OCI-LY1 (cell line): Measurements from ENCODE around the gene DDX24.
A peak's percentile ranks its signal among the peaks of the same experiment; 100 is the strongest.

Source experiments
- H2AFZ ChIP-seq: fragments of 200-600 bp; sonication (generic), shearing (Covaris generic); 2 replicates; pipeline ENCODE4 v1.6.0; 2014; ENCODE audit warnings: antibody characterized with exemption, mild to moderate bottlenecking, low read length
- H3F3A ChIP-seq: fragments of 200-600 bp; sonication (generic), shearing (Covaris generic); 2 replicates; pipeline ENCODE4 v1.6.0; 2014; ENCODE audit warnings: mild to moderate bottlenecking, antibody characterized with exemption, low read length, moderate library complexity; ENCODE audit not compliant: insufficient read depth
- H3K27ac ChIP-seq: fragments of 200-600 bp; sonication (generic); 2 replicates; pipeline ENCODE4 v1.5.1; 2014; ENCODE audit warnings: low read length, mixed run types, mild to moderate bottlenecking, low read depth; ENCODE audit not compliant: poor library complexity, severe bottlenecking
- H3K27me3 ChIP-seq: fragments of 200-600 bp; sonication (generic); 2 replicates; pipeline ENCODE4 v1.6.0; 2014; ENCODE audit warnings: antibody characterized with exemption, mild to moderate bottlenecking, low read length, moderate library complexity; ENCODE audit not compliant: insufficient read depth
- H3K36me3 ChIP-seq: fragments of 200-600 bp; sonication (generic); 2 replicates; pipeline ENCODE4 v1.6.1; 2014; ENCODE audit warnings: mild to moderate bottlenecking, antibody characterized with exemption, low read length, moderate library complexity, mixed read lengths; ENCODE audit not compliant: insufficient read depth
- H3K4me1 ChIP-seq: fragments of 200-600 bp; sonication (generic); 2 replicates; pipeline ENCODE4 v1.5.1; 2014; ENCODE audit warnings: mild to moderate bottlenecking, low read length, moderate library complexity; ENCODE audit not compliant: insufficient read depth, severe bottlenecking
- H3K4me2 ChIP-seq: fragments of 200-600 bp; sonication (generic), shearing (Covaris generic); 2 replicates; pipeline ENCODE4 v1.6.1; 2014; ENCODE audit warnings: low read length
- H3K4me3 ChIP-seq: fragments of 200-600 bp; sonication (generic); 2 replicates; pipeline ENCODE4 v1.5.1; 2014; ENCODE audit warnings: low read length, low read depth, mild to moderate bottlenecking, mixed read lengths; ENCODE audit not compliant: poor library complexity, severe bottlenecking
- H3K79me2 ChIP-seq: fragments of 200-600 bp; shearing (Covaris generic); 2 replicates; pipeline ENCODE4 v1.6.1; 2016; ENCODE audit warnings: mixed run types, low read length, mixed read lengths; ENCODE audit not compliant: insufficient read depth
- H3K9ac ChIP-seq: fragments of 200-600 bp; sonication (generic), shearing (Covaris generic); 2 replicates; pipeline ENCODE4 v1.6.1; 2014; ENCODE audit warnings: mild to moderate bottlenecking, low read length, mixed read lengths
- H3K9me2 ChIP-seq: fragments of 200-600 bp; sonication (generic), shearing (Covaris generic); 2 replicates; pipeline ENCODE4 v1.6.1; 2014; ENCODE audit warnings: low read depth, mild to moderate bottlenecking, low read length, mixed read lengths
- H3K9me3 ChIP-seq: fragments of 200-600 bp; shearing (Covaris generic); 2 replicates; pipeline ENCODE4 v1.6.1; 2014; ENCODE audit warnings: low read length, mixed read lengths
- H4K20me1 ChIP-seq: fragments of 200-600 bp; sonication (generic), shearing (Covaris generic); 2 replicates; pipeline ENCODE4 v1.6.0; 2016; ENCODE audit warnings: mild to moderate bottlenecking, low read length; ENCODE audit not compliant: insufficient read depth
- CTCF ChIP-seq: fragments of 200-600 bp; sonication (generic), shearing (Covaris generic); IDR thresholded peaks from 2 replicates; pipeline ENCODE4 v1.5.1; 2017; ENCODE audit warnings: mild to moderate bottlenecking, antibody characterized with exemption, low read length, moderate library complexity, mixed read lengths
- EZH2 ChIP-seq: fragments of 200-600 bp; sonication (generic), shearing (Covaris generic); IDR thresholded peaks from 2 replicates; pipeline ENCODE4 v1.8.0; 2017; ENCODE audit warnings: borderline replicate concordance, mixed run types, mild to moderate bottlenecking, antibody characterized with exemption, low read length, moderate library complexity, mixed read lengths

The DDX24 gene

GRCh38 chr14:94080621-94081385 is at the start of gene DDX24, which contains the start of gene IFI27L1:
Gene DDX24, minus strand, starts transcription at chr14:94081202. Its CDS starts 1,460 bp downstream, at chr14:94079742.
Gene IFI27L1, plus strand, starts transcription at chr14:94081310. Its CDS starts 15,628 bp downstream, at chr14:94096938.
- Histone ChIP-seq H3K9me3 (0 out of 2 replicates have a peak, but pooled peaks cover 7% of the 10 kb centered on the region), H3K27me3 (no peaks in the 10 kb centered on the region), H3K9me2 (no peaks in the 10 kb centered on the region), H3K4me3 (peak within 1 kb of the TSS; percentile 98), H4K20me1 (no peaks in the 10 kb centered on the region), H3K27ac (peak within 1 kb of the TSS; percentile 51), H3K36me3 (peaks cover 45% of the 10 kb centered on the region), H3K9ac (peak within 1 kb of the TSS; percentile 97), H3K4me1 (peaks cover 44% of the 10 kb centered on the region), H2AFZ (peak within 1 kb of the TSS; percentile 92), H3K4me2 (peak within 1 kb of the TSS; percentile 95), H3F3A (no peaks in the 10 kb centered on the region), H3K79me2 (peaks cover 51% of the 10 kb centered on the region)
- TF ChIP-seq CTCF, result no peak
- no peak for TF ChIP-seq EZH2

GRCh38 chr14:94129758-94130414 is 48.9 kb upstream of the DDX24 start:
- Histone ChIP-seq H3K36me3 (no peaks in the 10 kb centered on the region), H3K9me3 (no peaks in the 10 kb centered on the region), H4K20me1 (no peaks in the 10 kb centered on the region), H3K4me1 (peaks cover 13% of the 10 kb centered on the region), H3K4me2 (peak overlapping the region; percentile 73), H3K9me2 (no peaks in the 10 kb centered on the region), H3K9ac (peak overlapping the region; percentile 28; the same call in 1 of the 2 replicates), H3K27me3 (no peaks in the 10 kb centered on the region; the same call in 1 of the 2 replicates), H3K4me3 (peak overlapping the region; percentile 60), H3K27ac (no peak overlapping the region), H2AFZ (peak overlapping the region; percentile 65; the same call in 1 of the 2 replicates), H3K79me2 (no peaks in the 10 kb centered on the region), H3F3A (no peaks in the 10 kb centered on the region)
- TF ChIP-seq EZH2 (no peak), CTCF (no peak)

GRCh38 chr14:94129111-94129757 is 48.2 kb upstream of the DDX24 start, which contains the start of gene IFI27L2:
Gene IFI27L2, minus strand, starts transcription at chr14:94129604. Its CDS starts 40 bp downstream, at chr14:94129564.
- H3F3A ChIP-seq, result no peaks in the 10 kb centered on the region
- TF ChIP-seq EZH2, result no peak
- TF ChIP-seq CTCF, result no peak
- H3K4me2 ChIP-seq, result peak within 1 kb of the TSS; percentile 73
- H4K20me1 ChIP-seq, result no peaks in the 10 kb centered on the region
- no peaks in the 10 kb centered on the region for H3K9me3 ChIP-seq
- H3K9ac ChIP-seq, result peak within 1 kb of the TSS; percentile 28; the same call in 1 of the 2 replicates
- peak within 1 kb of the TSS; percentile 60 for H3K4me3 ChIP-seq
- no peaks in the 10 kb centered on the region for H3K9me2 ChIP-seq
- H3K27ac ChIP-seq, result no peak within 1 kb of the TSS
- no peaks in the 10 kb centered on the region for H3K79me2 ChIP-seq
- H3K4me1 ChIP-seq, result peaks cover 13% of the 10 kb centered on the region
- no peaks in the 10 kb centered on the region for H3K36me3 ChIP-seq
- no peaks in the 10 kb centered on the region for H3K27me3 ChIP-seq
- peak within 1 kb of the TSS; percentile 65; the same call in 1 of the 2 replicates for H2AFZ ChIP-seq
